Measurements from ENCODE around the gene ABHD2.

ABHD2 gene

GRCh38 chr15:89093509-89093908 is 5.3 kb downstream of the ABHD2 start:
- no peaks in the 10 kb centered on the region for H3K9me3 ChIP-seq (ENCODE audit: severe bottlenecking)
- peaks cover 15% of the 10 kb centered on the region for H3K36me3 ChIP-seq
- H3K27me3 ChIP-seq (ENCODE audit: insufficient read depth, low read depth, severe bottlenecking): no peaks in the 10 kb centered on the region
- H3K4me3 ChIP-seq (ENCODE audit: low read depth, low read length): no peak overlapping the region
- TF ChIP-seq CTCF (IDR thresholded peaks at IDR 0.05; ENCODE audit: low read depth, low read length): no peak
- no peak overlapping the region for H3K27ac ChIP-seq
- DNase-seq: no peak

- H3K9me3 ChIP-seq (ENCODE audit: severe bottlenecking): no peaks in the 10 kb centered on the region
- no peak overlapping the region for H3K27ac ChIP-seq
Observed at GRCh38 chr15:89095073-89095472, 6.8 kb downstream of the ABHD2 start.

GRCh38 chr15:89095556-89095955 is 7.3 kb downstream of the ABHD2 start:
- no peak for DNase-seq
- Histone ChIP-seq H3K4me3 (ENCODE audit: low read depth, low read length) (no peak overlapping the region), H3K27me3 (ENCODE audit: insufficient read depth, low read depth, severe bottlenecking) (no peaks in the 10 kb centered on the region), H3K36me3 (peaks cover 15% of the 10 kb centered on the region), H3K27ac (no peak overlapping the region), H3K9me3 (ENCODE audit: severe bottlenecking) (no peaks in the 10 kb centered on the region)
- TF ChIP-seq CTCF (IDR thresholded peaks at IDR 0.05; ENCODE audit: low read depth, low read length): no peak

More at GRCh38 chr15:89095073-89095472, 6.8 kb downstream of the ABHD2 start:
- no peak for TF ChIP-seq CTCF (IDR thresholded peaks at IDR 0.05; ENCODE audit: low read depth, low read length)
- H3K27me3 ChIP-seq (ENCODE audit: insufficient read depth, low read depth, severe bottlenecking): no peaks in the 10 kb centered on the region
- no peak for DNase-seq
- H3K36me3 ChIP-seq: peaks cover 15% of the 10 kb centered on the region
- no peak overlapping the region for H3K4me3 ChIP-seq (ENCODE audit: low read depth, low read length)

- H3K9me3 ChIP-seq (ENCODE audit: severe bottlenecking): no peaks in the 10 kb centered on the region
- no peak for TF ChIP-seq CTCF (IDR thresholded peaks at IDR 0.05; ENCODE audit: low read depth, low read length)
- H3K27ac ChIP-seq: no peak overlapping the region
- peaks cover 15% of the 10 kb centered on the region for H3K36me3 ChIP-seq
- H3K4me3 ChIP-seq (ENCODE audit: low read depth, low read length): no peak overlapping the region
- no peaks in the 10 kb centered on the region for H3K27me3 ChIP-seq (ENCODE audit: insufficient read depth, low read depth, severe bottlenecking)
- no peak for DNase-seq
Observed at GRCh38 chr15:89096664-89097063, 8.4 kb downstream of the ABHD2 start.

- Histone ChIP-seq H3K27ac (no peak overlapping the region), H3K36me3 (peaks cover 15% of the 10 kb centered on the region), H3K4me3 (ENCODE audit: low read depth, low read length) (no peak overlapping the region), H3K27me3 (ENCODE audit: insufficient read depth, low read depth, severe bottlenecking) (no peaks in the 10 kb centered on the region), H3K9me3 (ENCODE audit: severe bottlenecking) (no peaks in the 10 kb centered on the region)
- DNase-seq: no peak
- TF ChIP-seq CTCF (IDR thresholded peaks at IDR 0.05; ENCODE audit: low read depth, low read length): no peak
Observed at GRCh38 chr15:89097313-89097712, 9.1 kb downstream of the ABHD2 start.

- no peak for DNase-seq
- H3K36me3 ChIP-seq: peaks cover 15% of the 10 kb centered on the region
- H3K27me3 ChIP-seq (ENCODE audit: insufficient read depth, low read depth, severe bottlenecking): no peaks in the 10 kb centered on the region
- no peak for TF ChIP-seq CTCF (IDR thresholded peaks at IDR 0.05; ENCODE audit: low read depth, low read length)
- H3K4me3 ChIP-seq (ENCODE audit: low read depth, low read length): no peak overlapping the region
- no peaks in the 10 kb centered on the region for H3K9me3 ChIP-seq (ENCODE audit: severe bottlenecking)
- H3K27ac ChIP-seq: no peak overlapping the region
Observed at GRCh38 chr15:89098281-89098680, 10.0 kb downstream of the ABHD2 start.
